Naive thymus-derived CD8-positive, alpha-beta T cell (primary cell): ENCODE measurements around the gene DENND5A. TPM values are rescaled to one million over a fixed set of nuclear protein-coding genes. Genes with fewer than 3 reads are reported as not detected.
"Not testable (repeated sequence)": the region's sequence is repeated elsewhere in the genome, so short reads cannot be mapped to it uniquely, and the experiment has no call there.

ENCODE experiments used
- ATAC-seq, 2 donors: fragments of 150-1000 bp; cut with Tn5 transposase in 1 of 2; sonication (Bioruptor Pico), chemical (Tn5 transposase) in 1 of 2; 1 replicate in 1 of 2; 2 replicates in 1 of 2; pipeline ENCODE4 v1.10.0; 2021; ENCODE audit warnings: mild to moderate bottlenecking in 2 of 2, moderate library complexity in 2 of 2
- POLR2A ChIA-PET: fragments of 350-600 bp; sonication (Branson Sonifier 250); formaldehyde crosslinking; loops from one replicate; lab custom pipeline; 2021; ENCODE audit warnings: antibody characterized with exemption; lab: Charles Lee
- DNase-seq, 10 donors: peaks; one replicate each; pipeline versions ENCODE4 v3.0.0 to v3.0.0-alpha.2; 2020 to 2022
- H3K27ac Mint-ChIP-seq, 10 donors: one replicate each; pipeline ENCODE4 v1.8.0; 2020 to 2022; ENCODE audit warnings: mild to moderate bottlenecking in 10 of 10, mixed read lengths in 10 of 10, moderate library complexity in 4 of 10, inconsistent platforms in 1 of 10
- H3K27me3 Mint-ChIP-seq, 5 donors: one replicate each; pipeline ENCODE4 v1.8.0; 2021 to 2022; ENCODE audit warnings: mixed read lengths in 5 of 5
- H3K36me3 Mint-ChIP-seq, 3 donors: one replicate each; pipeline ENCODE4 v1.8.0; 2020 to 2022; ENCODE audit warnings: mixed read lengths in 3 of 3, mild to moderate bottlenecking in 2 of 3, inconsistent platforms in 1 of 3
- H3K4me1 Mint-ChIP-seq, 4 donors: one replicate each; pipeline ENCODE4 v1.8.0; 2021 to 2022; ENCODE audit warnings: mixed read lengths in 4 of 4
- H3K4me3 Mint-ChIP-seq, 10 donors: one replicate each; pipeline ENCODE4 v1.8.0; 2020 to 2022; ENCODE audit warnings: mild to moderate bottlenecking in 10 of 10, mixed read lengths in 10 of 10, moderate library complexity in 6 of 10, inconsistent platforms in 1 of 10
- H3K9me3 Mint-ChIP-seq, 9 donors: one replicate each; pipeline ENCODE4 v1.8.0; 2020 to 2022; ENCODE audit warnings: mixed read lengths in 9 of 9, mild to moderate bottlenecking in 3 of 9, inconsistent platforms in 1 of 9, moderate library complexity in 1 of 9
- polyA plus RNA-seq, 3 donors: library from polyadenylated mRNA; unstranded; fragments of 300-500 nt; fragmentation: Illumina TruSeq; gene quantifications; one replicate each; pipeline ENCODE4 v1.2.3, GENCODE V29; 2021
- total RNA-seq, 8 experiments: library from RNA in 2 of 8; stranded (reverse) in 2 of 8; gene quantifications; one replicate each; pipeline ENCODE4 v1.2.3 and lab custom pipeline; 2021 to 2026

Gene DENND5A
- total and polyA plus RNA-seq, 5 experiments from 2014 or later = 26.4 to 122 (median 65.3) TPM

- H3K9me3 Mint-ChIP-seq = no peaks in the 10 kb centered on the region
- DNase-seq = no peak
- H3K27me3 Mint-ChIP-seq = no peaks in the 10 kb centered on the region
- peaks cover 8 to 83% (median 21%) of the 10 kb centered on the region in 3 donors for H3K36me3 Mint-ChIP-seq
- H3K27ac Mint-ChIP-seq = peak overlapping the region in 3 of 10 donors; percentile 33 to 72 (median 33)
- ATAC-seq = no peak
- peaks cover 2 to 22% (median 15%) of the 10 kb centered on the region in 4 donors for H3K4me1 Mint-ChIP-seq
- H3K4me3 Mint-ChIP-seq = no peak overlapping the region
- POLR2A ChIA-PET = no interaction called here
Measured at GRCh38 chr11:9169595-9170295, 95.4 kb downstream of the DENND5A start.

- ATAC-seq, DNase-seq, H3K4me3 Mint-ChIP-seq, H3K9me3 Mint-ChIP-seq, H3K27me3 Mint-ChIP-seq, H3K27ac Mint-ChIP-seq: not testable (repeated sequence)
- peaks cover 6 to 69% (median 16%) of the 10 kb centered on the region in 3 donors for H3K36me3 Mint-ChIP-seq
- peaks cover 2 to 19% (median 4%) of the 10 kb centered on the region in 4 donors for H3K4me1 Mint-ChIP-seq
- POLR2A ChIA-PET = interaction anchor here (0.7 kb wide), 1 partner anchor 490 kb away, joined by 4 read pairs; no protein-coding TSS in a partner anchor
Measured at GRCh38 chr11:9161991-9162390, 103.2 kb downstream of the DENND5A start.

- H3K9me3 Mint-ChIP-seq = no peaks in the 10 kb centered on the region
- peaks cover 0 to 17% (median 3%) of the 10 kb centered on the region in 4 donors for H3K4me1 Mint-ChIP-seq
- ATAC-seq (no peak), DNase-seq (no peak)
- H3K4me3 Mint-ChIP-seq = no peak overlapping the region
- H3K27me3 Mint-ChIP-seq = no peaks in the 10 kb centered on the region
- POLR2A ChIA-PET = interaction anchor here (0.6 kb wide), 1 partner anchor 239 kb away, joined by 3 read pairs; no protein-coding TSS in a partner anchor
- H3K27ac Mint-ChIP-seq = peak overlapping the region in 2 of 10 donors; percentile 55 to 61
- H3K36me3 Mint-ChIP-seq = peaks cover 6 to 79% (median 14%) of the 10 kb centered on the region in 3 donors
Measured at GRCh38 chr11:9160166-9160565, 105.0 kb downstream of the DENND5A start.

- H3K27ac Mint-ChIP-seq = peak overlapping the region in 4 of 10 donors; percentile 5 to 55 (median 32)
Measured at GRCh38 chr11:9158898-9159391, 106.2 kb downstream of the DENND5A start.

GRCh38 chr11:9155930-9156329 lies 109.2 kb downstream of the DENND5A start:
- DNase-seq = no peak
- peaks cover 0 to 17% (median 4%) of the 10 kb centered on the region in 4 donors for H3K4me1 Mint-ChIP-seq
- no peak for ATAC-seq
- H3K9me3 Mint-ChIP-seq = no peaks in the 10 kb centered on the region
- peak overlapping the region in 1 of 10 donors; percentile 4 for H3K27ac Mint-ChIP-seq
- no peak overlapping the region for H3K4me3 Mint-ChIP-seq
- peaks cover 6 to 81% (median 21%) of the 10 kb centered on the region in 3 donors for H3K36me3 Mint-ChIP-seq
- no peaks in the 10 kb centered on the region for H3K27me3 Mint-ChIP-seq
- POLR2A ChIA-PET = no interaction called here

More at GRCh38 chr11:9158898-9159391, 106.2 kb downstream of the DENND5A start:
- POLR2A ChIA-PET = no interaction called here
- H3K9me3 Mint-ChIP-seq = no peaks in the 10 kb centered on the region
- peaks cover 0 to 17% (median 3%) of the 10 kb centered on the region in 4 donors for H3K4me1 Mint-ChIP-seq
- H3K36me3 Mint-ChIP-seq = peaks cover 6 to 77% (median 14%) of the 10 kb centered on the region in 3 donors
- H3K27me3 Mint-ChIP-seq = no peaks in the 10 kb centered on the region
- ATAC-seq = no peak
- no peak for DNase-seq
- H3K4me3 Mint-ChIP-seq = no peak overlapping the region

- Mint-ChIP-seq H3K4me3 (no peak overlapping the region), H3K36me3 (peaks cover 4 to 82% (median 15%) of the 10 kb centered on the region in 3 donors), H3K4me1 (peaks cover 0 to 8% (median 2%) of the 10 kb centered on the region in 4 donors), H3K27me3 (no peaks in the 10 kb centered on the region), H3K9me3 (no peaks in the 10 kb centered on the region), H3K27ac (no peak overlapping the region)
- no peak for DNase-seq
- no peak for ATAC-seq
- POLR2A ChIA-PET = no interaction called here
Measured at GRCh38 chr11:9153651-9154050, 111.5 kb downstream of the DENND5A start.

- Mint-ChIP-seq H3K36me3 (peaks cover 4 to 83% (median 22%) of the 10 kb centered on the region in 3 donors), H3K27me3 (no peaks in the 10 kb centered on the region), H3K27ac (peak overlapping the region in 1 of 10 donors; percentile 63), H3K4me1 (peaks cover 0 to 12% (median under 1%) of the 10 kb centered on the region in 4 donors), H3K9me3 (no peaks in the 10 kb centered on the region), H3K4me3 (no peak overlapping the region)
- POLR2A ChIA-PET = no interaction called here
- no peak for ATAC-seq
- no peak for DNase-seq
Measured at GRCh38 chr11:9151631-9152030, 113.5 kb downstream of the DENND5A start.

- peak overlapping the region in 1 of 10 donors; percentile 25 for H3K27ac Mint-ChIP-seq
- H3K27me3 Mint-ChIP-seq = no peaks in the 10 kb centered on the region
- POLR2A ChIA-PET = no interaction called here
- no peak for DNase-seq
- H3K4me1 Mint-ChIP-seq = peaks cover 0 to 14% (median 2%) of the 10 kb centered on the region in 4 donors
- ATAC-seq = no peak
- no peaks in the 10 kb centered on the region for H3K9me3 Mint-ChIP-seq
- peaks cover 4 to 83% (median 23%) of the 10 kb centered on the region in 3 donors for H3K36me3 Mint-ChIP-seq
- no peak overlapping the region for H3K4me3 Mint-ChIP-seq
Measured at GRCh38 chr11:9150926-9151325, 114.2 kb downstream of the DENND5A start.

GRCh38 chr11:9150501-9150900 lies 114.6 kb downstream of the DENND5A start:
- peaks cover 4 to 83% (median 23%) of the 10 kb centered on the region in 3 donors for H3K36me3 Mint-ChIP-seq
- no peaks in the 10 kb centered on the region for H3K27me3 Mint-ChIP-seq
- ATAC-seq = no peak
- no peak overlapping the region for H3K4me3 Mint-ChIP-seq
- POLR2A ChIA-PET = no interaction called here
- H3K27ac Mint-ChIP-seq = peak overlapping the region in 2 of 10 donors; percentile 7 to 25
- DNase-seq = no peak
- peaks cover 0 to 15% (median 4%) of the 10 kb centered on the region in 4 donors for H3K4me1 Mint-ChIP-seq
- no peaks in the 10 kb centered on the region for H3K9me3 Mint-ChIP-seq

GRCh38 chr11:9148727-9149126 lies 116.4 kb downstream of the DENND5A start:
- H3K36me3 Mint-ChIP-seq = peaks cover 4 to 96% (median 33%) of the 10 kb centered on the region in 3 donors
- no peaks in the 10 kb centered on the region for H3K9me3 Mint-ChIP-seq
- H3K4me1 Mint-ChIP-seq = peaks cover 8 to 14% (median 11%) of the 10 kb centered on the region in 4 donors
- DNase-seq = no peak
- H3K27me3 Mint-ChIP-seq = no peaks in the 10 kb centered on the region
- H3K4me3 Mint-ChIP-seq = no peak overlapping the region
- POLR2A ChIA-PET = no interaction called here
- peak overlapping the region in 1 of 10 donors; percentile 24 for H3K27ac Mint-ChIP-seq
- ATAC-seq = no peak

GRCh38 chr11:9148035-9148434 lies 117.1 kb downstream of the DENND5A start:
- peak overlapping the region in 3 of 10 donors; percentile 33 to 67 (median 48) for H3K27ac Mint-ChIP-seq
- peaks cover 8 to 14% (median 11%) of the 10 kb centered on the region in 4 donors for H3K4me1 Mint-ChIP-seq
- no peak for DNase-seq
- no peaks in the 10 kb centered on the region for H3K9me3 Mint-ChIP-seq
- no peaks in the 10 kb centered on the region for H3K27me3 Mint-ChIP-seq
- ATAC-seq = no peak
- H3K4me3 Mint-ChIP-seq = no peak overlapping the region
- peaks cover 4 to 99% (median 34%) of the 10 kb centered on the region in 3 donors for H3K36me3 Mint-ChIP-seq
- POLR2A ChIA-PET = no interaction called here

GRCh38 chr11:9146477-9146876 lies 118.7 kb downstream of the DENND5A start:
- Mint-ChIP-seq H3K27ac (peak overlapping the region in 7 of 10 donors; percentile 13 to 72 (median 49)), H3K9me3 (no peaks in the 10 kb centered on the region), H3K4me3 (no peak overlapping the region), H3K4me1 (peaks cover 8 to 14% (median 11%) of the 10 kb centered on the region in 4 donors), H3K36me3 (peaks cover 4 to 100% (median 42%) of the 10 kb centered on the region in 3 donors), H3K27me3 (no peaks in the 10 kb centered on the region)
- DNase-seq (no peak), ATAC-seq (no peak)
- POLR2A ChIA-PET = no interaction called here

GRCh38 chr11:9145283-9145682 lies 119.9 kb downstream of the DENND5A start:
- Mint-ChIP-seq H3K4me3 (no peak overlapping the region), H3K27me3 (no peaks in the 10 kb centered on the region), H3K4me1 (peaks cover 8 to 14% (median 11%) of the 10 kb centered on the region in 4 donors), H3K9me3 (no peaks in the 10 kb centered on the region), H3K36me3 (peaks cover 4 to 99% (median 37%) of the 10 kb centered on the region in 3 donors), H3K27ac (peak overlapping the region in 8 of 10 donors; percentile 20 to 87 (median 67))
- POLR2A ChIA-PET = interaction anchor here (0.5 kb wide), 1 partner anchor 83 kb away, joined by 7 read pairs; no protein-coding TSS in a partner anchor
- DNase-seq (no peak), ATAC-seq (no peak)
